SK-N-SH (cell line): Measurements from ENCODE around the gene POFUT2.

ENCODE experiments used
- EP300 ChIP-seq, 2 experiments: IDR thresholded peaks; 2 replicates each; pipeline versions ENCODE4 v1.4.0 to v1.6.1; 2012; ENCODE audit warnings: borderline replicate concordance in 1 of 2, low read depth in 1 of 2, low read length in 1 of 2
- EZH2phosphoT487 ChIP-seq: fragments of 200-600 bp; sonication (generic); IDR thresholded peaks from 2 replicates; pipeline ENCODE4 v1.6.1; 2017; ENCODE audit warnings: low read depth, mixed run types, mild to moderate bottlenecking, antibody characterized with exemption, moderate library complexity, borderline replicate concordance
- GABPA ChIP-seq: IDR thresholded peaks from 2 replicates; pipeline ENCODE4 v1.4.0; 2012; ENCODE audit warnings: low read depth, mild to moderate bottlenecking
- GATA2 ChIP-seq: sonication (generic); formaldehyde crosslinking; IDR thresholded peaks from 2 replicates; pipeline ENCODE4 v1.5.0; 2020; ENCODE audit warnings: mild to moderate bottlenecking, missing genetic modification reagents
- POLR2AphosphoS5 ChIP-seq: IDR thresholded peaks from 2 replicates; pipeline ENCODE4 v1.6.1; 2012; ENCODE audit warnings: low read depth, low read length
- RCOR1 ChIP-seq: fragments of 150-350 bp; IDR thresholded peaks from 2 replicates; pipeline ENCODE4 v1.6.1; 2017; ENCODE audit warnings: antibody characterized with exemption, low read length
- SIN3A ChIP-seq: IDR thresholded peaks from 2 replicates; pipeline ENCODE4 v1.6.1; 2012; ENCODE audit warnings: low read depth, mild to moderate bottlenecking, low read length, moderate library complexity, borderline replicate concordance
- YY1 ChIP-seq: IDR thresholded peaks from 2 replicates; pipeline ENCODE4 v1.4.0; 2012; ENCODE audit warnings: low read depth, mild to moderate bottlenecking
- TF ChIP-seq, protein P1 (sequence below): fragments of 200-600 bp; sonication (generic); IDR thresholded peaks from 2 replicates; pipeline ENCODE4 v1.6.1; 2017; ENCODE audit warnings: antibody characterized with exemption, mild to moderate bottlenecking, moderate library complexity
- TF ChIP-seq, protein P2 (sequence below): fragments of 150-350 bp; IDR thresholded peaks from 2 replicates; pipeline ENCODE4 v1.6.1; 2016; ENCODE audit warnings: mild to moderate bottlenecking, low read depth, low read length
- TF ChIP-seq, protein P3 (sequence below): IDR thresholded peaks from 2 replicates; pipeline ENCODE4; 2012

DNA sequence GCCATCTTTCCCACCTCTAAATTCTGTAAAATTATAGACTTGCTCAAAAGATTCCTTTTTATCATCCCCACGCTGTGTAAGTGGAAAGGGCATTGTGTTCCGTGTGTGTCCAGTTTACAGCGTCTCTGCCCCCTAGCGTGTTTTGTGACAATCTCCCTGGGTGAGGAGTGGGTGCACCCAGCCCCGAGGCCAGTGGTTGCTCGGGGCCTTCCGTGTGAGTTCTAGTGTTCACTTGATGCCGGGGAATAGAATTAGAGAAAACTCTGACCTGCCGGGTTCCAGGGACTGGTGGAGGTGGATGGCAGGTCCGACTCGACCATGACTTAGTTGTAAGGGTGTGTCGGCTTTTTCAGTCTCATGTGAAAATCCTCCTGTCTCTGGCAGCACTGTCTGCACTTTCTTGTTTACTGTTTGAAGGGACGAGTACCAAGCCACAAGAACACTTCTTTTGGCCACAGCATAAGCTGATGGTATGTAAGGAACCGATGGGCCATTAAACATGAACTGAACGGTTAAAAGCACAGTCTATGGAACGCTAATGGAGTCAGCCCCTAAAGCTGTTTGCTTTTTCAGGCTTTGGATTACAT is 61.9 kb downstream of the POFUT2 start:
- no peak for TF ChIP-seq POLR2AphosphoS5
- TF ChIP-seq, protein P1, sequence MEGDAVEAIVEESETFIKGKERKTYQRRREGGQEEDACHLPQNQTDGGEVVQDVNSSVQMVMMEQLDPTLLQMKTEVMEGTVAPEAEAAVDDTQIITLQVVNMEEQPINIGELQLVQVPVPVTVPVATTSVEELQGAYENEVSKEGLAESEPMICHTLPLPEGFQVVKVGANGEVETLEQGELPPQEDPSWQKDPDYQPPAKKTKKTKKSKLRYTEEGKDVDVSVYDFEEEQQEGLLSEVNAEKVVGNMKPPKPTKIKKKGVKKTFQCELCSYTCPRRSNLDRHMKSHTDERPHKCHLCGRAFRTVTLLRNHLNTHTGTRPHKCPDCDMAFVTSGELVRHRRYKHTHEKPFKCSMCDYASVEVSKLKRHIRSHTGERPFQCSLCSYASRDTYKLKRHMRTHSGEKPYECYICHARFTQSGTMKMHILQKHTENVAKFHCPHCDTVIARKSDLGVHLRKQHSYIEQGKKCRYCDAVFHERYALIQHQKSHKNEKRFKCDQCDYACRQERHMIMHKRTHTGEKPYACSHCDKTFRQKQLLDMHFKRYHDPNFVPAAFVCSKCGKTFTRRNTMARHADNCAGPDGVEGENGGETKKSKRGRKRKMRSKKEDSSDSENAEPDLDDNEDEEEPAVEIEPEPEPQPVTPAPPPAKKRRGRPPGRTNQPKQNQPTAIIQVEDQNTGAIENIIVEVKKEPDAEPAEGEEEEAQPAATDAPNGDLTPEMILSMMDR = no peak
- TF ChIP-seq EP300 (IDR thresholded peaks at IDR 0.05; ENCODE audit: borderline replicate concordance in 1 of 2, low read depth in 1 of 2, low read length in 1 of 2) = no peak
- no peak for TF ChIP-seq YY1
- TF ChIP-seq RCOR1 = no peak
- TF ChIP-seq GABPA = no peak
- TF ChIP-seq GATA2 = no peak
- TF ChIP-seq, protein P2, sequence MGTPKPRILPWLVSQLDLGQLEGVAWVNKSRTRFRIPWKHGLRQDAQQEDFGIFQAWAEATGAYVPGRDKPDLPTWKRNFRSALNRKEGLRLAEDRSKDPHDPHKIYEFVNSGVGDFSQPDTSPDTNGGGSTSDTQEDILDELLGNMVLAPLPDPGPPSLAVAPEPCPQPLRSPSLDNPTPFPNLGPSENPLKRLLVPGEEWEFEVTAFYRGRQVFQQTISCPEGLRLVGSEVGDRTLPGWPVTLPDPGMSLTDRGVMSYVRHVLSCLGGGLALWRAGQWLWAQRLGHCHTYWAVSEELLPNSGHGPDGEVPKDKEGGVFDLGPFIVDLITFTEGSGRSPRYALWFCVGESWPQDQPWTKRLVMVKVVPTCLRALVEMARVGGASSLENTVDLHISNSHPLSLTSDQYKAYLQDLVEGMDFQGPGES = no peak
- no peak for TF ChIP-seq SIN3A
- no peak for TF ChIP-seq EZH2phosphoT487
- TF ChIP-seq, protein P3, sequence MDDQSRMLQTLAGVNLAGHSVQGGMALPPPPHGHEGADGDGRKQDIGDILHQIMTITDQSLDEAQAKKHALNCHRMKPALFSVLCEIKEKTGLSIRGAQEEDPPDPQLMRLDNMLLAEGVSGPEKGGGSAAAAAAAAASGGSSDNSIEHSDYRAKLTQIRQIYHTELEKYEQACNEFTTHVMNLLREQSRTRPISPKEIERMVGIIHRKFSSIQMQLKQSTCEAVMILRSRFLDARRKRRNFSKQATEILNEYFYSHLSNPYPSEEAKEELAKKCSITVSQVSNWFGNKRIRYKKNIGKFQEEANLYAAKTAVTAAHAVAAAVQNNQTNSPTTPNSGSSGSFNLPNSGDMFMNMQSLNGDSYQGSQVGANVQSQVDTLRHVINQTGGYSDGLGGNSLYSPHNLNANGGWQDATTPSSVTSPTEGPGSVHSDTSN = no peak
